Fibroblast of lung (primary cell): ENCODE results near the gene RAB10. TPM values are rescaled to one million over a fixed set of nuclear protein-coding genes. Genes with fewer than 3 reads are reported as not detected.
A peak's percentile ranks its signal among the peaks of the same experiment; 100 is the strongest.

Experiments used
- DNase-seq, 2 donors: peaks; one replicate each; pipeline versions ENCODE4 v3.0.0 to v3.0.0-alpha.2; 2010; ENCODE audit warnings: low read depth in 2 of 2
- H2AFZ ChIP-seq: 2 replicates; pipeline ENCODE4 v1.5.1; 2012; ENCODE audit warnings: low read length, control low read depth, inconsistent platforms
- H3K27ac ChIP-seq: 2 replicates; pipeline ENCODE4 v1.5.1; 2011; ENCODE audit warnings: low read length, control low read depth; ENCODE audit not compliant: insufficient read depth
- H3K27me3 ChIP-seq: 2 replicates; pipeline ENCODE4 v1.5.1; 2011; ENCODE audit warnings: mild to moderate bottlenecking, low read length; ENCODE audit not compliant: control insufficient read depth, insufficient read depth
- H3K36me3 ChIP-seq: 2 replicates; pipeline ENCODE4 v1.5.1; 2011; ENCODE audit warnings: low read length; ENCODE audit not compliant: control insufficient read depth, insufficient read depth
- H3K4me1 ChIP-seq: 2 replicates; pipeline ENCODE4 v1.5.1; 2011; ENCODE audit warnings: low read length; ENCODE audit not compliant: control insufficient read depth, insufficient read depth; ENCODE audit errors: extremely low read depth
- H3K4me2 ChIP-seq: 2 replicates; pipeline ENCODE4 v1.5.1; 2011; ENCODE audit warnings: low read length, control low read depth; ENCODE audit not compliant: insufficient read depth; ENCODE audit errors: extremely low read depth
- H3K4me3 ChIP-seq, 4 experiments: fragments of 200-600 bp in 1 of 4; sonication (generic) in 1 of 4; replicated peaks in 1 of 4; 2 replicates each; pipeline ENCODE4 v1.5.1; 2011 to 2016; ENCODE audit warnings: low read length in 4 of 4, low read depth in 3 of 4, mild to moderate bottlenecking in 3 of 4, control low read depth in 2 of 4, inconsistent platforms in 1 of 4, mixed read lengths in 1 of 4; ENCODE audit not compliant: insufficient read depth in 1 of 4; ENCODE audit errors: control extremely low read depth in 1 of 4
- H3K79me2 ChIP-seq: 2 replicates; pipeline ENCODE4 v1.5.1; 2012; ENCODE audit warnings: mild to moderate bottlenecking, low read length, inconsistent platforms; ENCODE audit not compliant: control insufficient read depth, insufficient read depth
- H3K9ac ChIP-seq: 2 replicates; pipeline ENCODE4 v1.5.1; 2011; ENCODE audit warnings: mild to moderate bottlenecking, low read length, control low read depth; ENCODE audit not compliant: insufficient read depth
- H3K9me3 ChIP-seq: 2 replicates; pipeline ENCODE4 v1.5.1; 2012; ENCODE audit warnings: low read depth, low read length; ENCODE audit not compliant: control insufficient read depth, insufficient read depth
- H4K20me1 ChIP-seq: 2 replicates; pipeline ENCODE4 v1.5.1; 2011; ENCODE audit warnings: low read length; ENCODE audit not compliant: control insufficient read depth, insufficient read depth; ENCODE audit errors: extremely low read depth
- CTCF ChIP-seq, 2 donors: IDR thresholded peaks in 1 of 2; conservative IDR thresholded peaks in 1 of 2; 1 replicate in 1 of 2; 2 replicates in 1 of 2; pipeline ENCODE4 v1.5.1; 2011 to 2012; ENCODE audit warnings: low read length in 2 of 2, control low read depth in 1 of 2, inconsistent platforms in 1 of 2, low read depth in 1 of 2, mild to moderate bottlenecking in 1 of 2
- EZH2 ChIP-seq: IDR thresholded peaks from 2 replicates; pipeline ENCODE4 v1.5.1; 2012; ENCODE audit warnings: low read length, control low read depth, mild to moderate bottlenecking; ENCODE audit errors: missing control alignments
- polyA plus RNA-seq, 2 donors: library from polyadenylated mRNA; depleted of rRNA in 1 of 2; stranded (reverse) in 1 of 2; unstranded in 1 of 2; fragments of >200 nt; gene quantifications; 2 replicates each; pipeline ENCODE4 v1.2.1, GENCODE V29; 2011 to 2012; ENCODE audit warnings: missing spikeins in 1 of 2
- total RNA-seq: library from RNA; depleted of rRNA; stranded (reverse); fragments of >200 nt; gene quantifications from 2 replicates; pipeline ENCODE4 v1.2.1, GENCODE V29; 2014

Gene RAB10
- total and polyA plus RNA-seq, 2 donors (not counting 1 experiment from before 2014, with no cell fraction given): 94.1 to 253 TPM

- Histone ChIP-seq H3K9me3 (no peaks in the 10 kb centered on the region), H3K27me3 (peaks cover 19% of the 10 kb centered on the region), H3K9ac (no peak overlapping the region), H4K20me1 (no peaks in the 10 kb centered on the region), H3K4me1 (no peaks in the 10 kb centered on the region), H3K4me3 (no peak overlapping the region), H2AFZ (no peak overlapping the region), H3K36me3 (no peaks in the 10 kb centered on the region), H3K27ac (no peak overlapping the region), H3K79me2 (no peaks in the 10 kb centered on the region), H3K4me2 (no peak overlapping the region)
- DNase-seq: no peak
- TF ChIP-seq EZH2 (no peak), CTCF (conservative IDR thresholded peaks at IDR 0.05 in 1 of 2, IDR thresholded peaks at IDR 0.05 in 1 of 2; ENCODE audit: low read depth in 1 of 2, low read length in 2 of 2) (no peak)
These were observed 136.9 kb downstream of the RAB10 start for GRCh38 chr2:26170795-26171194.

DNA sequence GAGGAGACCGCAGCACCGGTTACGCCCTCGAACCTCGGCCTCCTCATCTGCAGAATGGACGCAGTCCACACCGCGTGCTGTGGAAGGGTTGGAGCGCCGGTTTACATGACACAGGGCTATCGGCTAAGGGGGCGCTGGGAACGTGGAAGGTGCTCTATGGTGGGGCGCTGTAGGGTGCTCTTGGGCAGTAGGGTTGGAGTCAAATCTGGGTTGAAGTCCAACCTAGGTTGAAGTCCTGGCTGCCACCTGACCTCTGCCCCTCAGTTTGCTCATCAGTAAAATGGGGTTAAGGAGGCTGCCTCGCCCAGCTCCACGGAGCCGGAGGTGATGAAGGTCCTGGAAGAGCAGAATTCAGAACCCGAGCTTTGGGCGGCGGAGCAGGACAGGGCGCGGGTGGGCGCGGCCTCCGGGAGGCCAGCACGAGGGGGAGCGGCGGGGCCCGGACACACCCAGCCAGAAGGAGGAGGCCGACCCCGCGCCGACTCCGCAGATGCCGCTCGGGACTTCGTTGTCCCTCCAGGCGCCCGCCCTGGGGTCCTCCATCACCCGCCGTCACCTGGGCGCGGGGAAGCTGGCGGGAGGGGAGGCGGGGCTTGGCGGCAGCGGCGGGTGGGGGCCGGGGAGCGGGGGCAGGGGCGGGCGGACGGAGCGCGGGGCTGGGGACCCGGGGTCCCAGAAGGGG is 138.4 kb downstream of the RAB10 start:
- DNase-seq: no peak
- Histone ChIP-seq H3K79me2 (no peaks in the 10 kb centered on the region), H2AFZ (no peak overlapping the region), H3K4me1 (no peaks in the 10 kb centered on the region), H3K4me3 (peak overlapping the region in 1 of 4 experiments; percentile 14), H3K9ac (no peak overlapping the region), H3K36me3 (no peaks in the 10 kb centered on the region), H3K9me3 (no peaks in the 10 kb centered on the region), H3K4me2 (no peak overlapping the region), H3K27ac (no peak overlapping the region), H4K20me1 (no peaks in the 10 kb centered on the region), H3K27me3 (peaks cover 19% of the 10 kb centered on the region)
- peak; percentile 93 for TF ChIP-seq EZH2
- no peak for TF ChIP-seq CTCF (conservative IDR thresholded peaks at IDR 0.05 in 1 of 2, IDR thresholded peaks at IDR 0.05 in 1 of 2; ENCODE audit: low read depth in 1 of 2, low read length in 2 of 2)

GRCh38 chr2:26172871-26173775 is 139.2 kb downstream of the RAB10 start, which contains the start of gene GAREM2:
Gene GAREM2 (plus strand): TSS chr2:26173088. CDS start chr2:26173221, 133 bp downstream.
- H3K27me3 ChIP-seq: peaks cover 22% of the 10 kb centered on the region

More at GRCh38 chr2:26172871-26173775, 139.2 kb downstream of the RAB10 start, which contains the start of gene GAREM2:
- H3K79me2 ChIP-seq: no peaks in the 10 kb centered on the region
- H3K9me3 ChIP-seq: no peaks in the 10 kb centered on the region
- DNase-seq: no peak
- H3K4me2 ChIP-seq: no peak within 1 kb of the TSS
- peak within 1 kb of the TSS in 2 of 4 experiments; percentile 19 to 25 for H3K4me3 ChIP-seq
- H4K20me1 ChIP-seq: no peaks in the 10 kb centered on the region
- no peak within 1 kb of the TSS for H2AFZ ChIP-seq
- H3K9ac ChIP-seq: no peak within 1 kb of the TSS
- H3K27ac ChIP-seq: no peak within 1 kb of the TSS
- TF ChIP-seq CTCF (conservative IDR thresholded peaks at IDR 0.05 in 1 of 2, IDR thresholded peaks at IDR 0.05 in 1 of 2; ENCODE audit: low read depth in 1 of 2, low read length in 2 of 2): no peak
- peak; percentile 96 for TF ChIP-seq EZH2
- H3K4me1 ChIP-seq: no peaks in the 10 kb centered on the region
- no peaks in the 10 kb centered on the region for H3K36me3 ChIP-seq
